ENCODE measurements around the gene ATP2B1.

The ATP2B1 gene

DNA sequence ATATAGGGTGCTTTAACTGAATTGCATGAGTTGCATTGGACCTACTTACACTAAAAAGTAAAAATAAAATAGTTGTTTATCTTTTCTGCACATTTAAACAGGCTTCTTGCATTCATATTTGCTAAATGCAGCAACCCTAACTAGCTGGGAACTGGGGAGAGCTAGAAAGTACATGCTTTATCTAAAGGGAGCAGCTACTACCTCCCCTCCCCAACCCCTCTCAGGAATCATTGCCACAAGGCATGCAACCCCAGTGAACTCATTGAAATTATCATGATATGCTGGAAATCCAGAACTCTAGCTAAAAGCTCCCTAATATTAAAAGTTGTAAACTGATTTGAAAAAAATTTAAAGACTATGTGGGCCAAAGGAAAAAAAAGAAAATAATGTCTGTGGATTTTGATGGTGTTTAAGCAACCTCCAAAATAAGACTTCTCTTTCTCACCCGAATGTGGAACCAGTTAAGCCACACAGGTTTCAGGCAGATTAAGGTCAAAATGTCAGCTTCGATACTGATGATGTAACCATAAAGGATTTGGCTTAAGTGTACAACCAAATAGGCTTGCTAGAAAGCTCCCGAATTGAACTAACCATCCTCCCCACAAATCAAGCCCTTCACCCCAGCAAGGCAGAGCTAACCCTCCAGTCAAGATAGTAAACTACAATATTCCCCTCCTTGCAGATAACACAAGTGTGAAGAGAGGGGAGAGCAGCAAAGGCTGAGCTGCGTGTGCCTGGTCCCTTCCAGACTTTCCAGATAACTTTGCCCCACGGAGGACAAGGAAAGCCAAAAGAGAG lies 169.0 kb downstream of the ATP2B1 start:
- no peak for DNase-seq (ENCODE audit: low spot score)

DNA sequence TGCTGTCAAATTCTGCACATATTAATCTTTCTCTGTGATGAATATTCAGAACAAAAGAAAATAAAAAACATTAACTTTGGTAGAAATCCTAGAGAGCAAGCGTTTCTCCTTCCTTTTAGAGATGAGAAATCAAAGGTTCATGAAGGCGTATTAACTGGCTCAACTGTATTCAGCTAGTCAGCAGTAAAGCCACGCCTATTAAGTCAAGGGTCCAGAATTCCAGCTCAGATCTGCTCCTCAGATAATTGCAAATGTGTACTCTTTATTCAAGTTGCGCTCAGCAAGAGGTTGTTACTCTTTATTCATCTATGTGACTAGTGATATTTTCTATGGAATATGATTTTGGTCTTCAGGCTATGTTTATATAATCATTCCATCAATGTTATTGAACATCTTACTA lies 169.7 kb downstream of the ATP2B1 start:
- no peak for DNase-seq (ENCODE audit: low spot score)

All from AG20443 (cell line).